ENCODE data around the gene MIXL1.

Gene MIXL1

GRCh38 chr1:226204198-226204597, 19.3 kb upstream of the MIXL1 start:
- CTCF ChIA-PET = interaction anchor here (0.7 to 2.5 kb wide), 2 partner anchors 51 to 79 kb away, joined by 3 to 7 read pairs; no protein-coding TSS in a partner anchor

GRCh38 chr1:226207048-226207447, 16.4 kb upstream of the MIXL1 start:
- Histone ChIP-seq H3K4me1 (ENCODE audit: control insufficient read depth, insufficient read depth, low read length) (no peaks in the 10 kb centered on the region), H3K9me3 (ENCODE audit: control insufficient read depth, insufficient read depth, low read depth, low read length) (no peaks in the 10 kb centered on the region), H3K36me3 (ENCODE audit: control insufficient read depth in 2 of 2, insufficient read depth in 1 of 2, low read length in 2 of 2) (no peaks in the 10 kb centered on the region), H3K4me3 (ENCODE audit: low read depth, low read length) (no peak overlapping the region), H3K27ac (ENCODE audit: extremely low read depth, low read depth, low read length) (no peak overlapping the region)
- CTCF ChIA-PET = interaction anchor here (0.6 to 1.8 kb wide), 2 partner anchors 11 to 20 kb away, joined by 3 to 13 read pairs; no protein-coding TSS in a partner anchor
- POLR2A ChIA-PET = no interaction called here
- TF ChIP-seq ZNF561 (tag by site-specific recombination; IDR thresholded peaks at IDR 0.05; ENCODE audit: borderline replicate concordance) = no peak
- TF ChIP-seq ZNF48 (tag by site-specific recombination; IDR thresholded peaks at IDR 0.05) = no peak
- peak; percentile 94 for TF ChIP-seq ZNF146 (tag by site-specific recombination; IDR thresholded peaks at IDR 0.05)
- no peak for TF ChIP-seq ZNF544 (tag by site-specific recombination; IDR thresholded peaks at IDR 0.05)

More at GRCh38 chr1:226204198-226204597, 19.3 kb upstream of the MIXL1 start:
- POLR2A ChIA-PET = interaction anchor here (0.9 kb wide), 1 partner anchor 79 kb away, joined by 3 read pairs; no protein-coding TSS in a partner anchor
- Histone ChIP-seq H3K4me1 (ENCODE audit: control insufficient read depth, insufficient read depth, low read length) (no peaks in the 10 kb centered on the region), H3K36me3 (ENCODE audit: control insufficient read depth in 2 of 2, insufficient read depth in 1 of 2, low read length in 2 of 2) (no peaks in the 10 kb centered on the region), H3K27ac (ENCODE audit: extremely low read depth, low read depth, low read length) (no peak overlapping the region), H3K4me3 (ENCODE audit: low read depth, low read length) (no peak overlapping the region), H3K9me3 (ENCODE audit: control insufficient read depth, insufficient read depth, low read depth, low read length) (no peaks in the 10 kb centered on the region)
- TF ChIP-seq ZNF202 (tag by site-specific recombination; IDR thresholded peaks at IDR 0.05; ENCODE audit: borderline replicate concordance) = no peak
- TF ChIP-seq ZNF629 (tag by site-specific recombination; IDR thresholded peaks at IDR 0.05) = no peak
- no peak for TF ChIP-seq ZNF513 (tag by site-specific recombination; IDR thresholded peaks at IDR 0.05)
- TF ChIP-seq ZNF404 (tag by site-specific recombination; IDR thresholded peaks at IDR 0.05) = no peak
- TF ChIP-seq ZNF768 (tag by site-specific recombination; IDR thresholded peaks at IDR 0.05) = no peak
- no peak for TF ChIP-seq ZNF121 (tag by site-specific recombination; IDR thresholded peaks at IDR 0.05)
- no peak for TF ChIP-seq ZBTB17 (tag by site-specific recombination; IDR thresholded peaks at IDR 0.05)
- TF ChIP-seq ZBTB8A (tag by site-specific recombination; IDR thresholded peaks at IDR 0.05) = no peak
- no peak for TF ChIP-seq ZNF558 (tag by site-specific recombination; IDR thresholded peaks at IDR 0.05)
- no peak for TF ChIP-seq MEIS1 (CRISPR knock-in tag; IDR thresholded peaks at IDR 0.05; ENCODE audit: borderline replicate concordance)
- TF ChIP-seq ZNF473 (tag by site-specific recombination; IDR thresholded peaks at IDR 0.05) = no peak
- no peak for TF ChIP-seq PRDM4 (tag by site-specific recombination; IDR thresholded peaks at IDR 0.05)
- no peak for TF ChIP-seq ZNF223 (tag by site-specific recombination; IDR thresholded peaks at IDR 0.05)
- no peak for TF ChIP-seq ZNF148 (tag by site-specific recombination; IDR thresholded peaks at IDR 0.05; ENCODE audit: borderline replicate concordance)
- no peak for TF ChIP-seq ZNF48 (tag by site-specific recombination; IDR thresholded peaks at IDR 0.05)
